GM19023 (cell line): ENCODE results near the gene RPL3.
A peak's percentile ranks its signal among the peaks of the same experiment; 100 is the strongest.
"Not testable (repeated sequence)": the region's sequence is repeated elsewhere in the genome, so short reads cannot be mapped to it uniquely, and the experiment has no call there.

ENCODE experiments used
- ATAC-seq: cut with Tn5 transposase; IDR thresholded peaks from one replicate; pipeline ENCODE4 v1.9.1; 2021; ENCODE audit warnings: mild to moderate bottlenecking, moderate library complexity; ENCODE audit not compliant: unreplicated experiment

RPL3 gene

GRCh38 chr22:39319284-39320022 is at the start of gene RPL3:
Gene RPL3 (minus strand): TSS chr22:39319623. CDS start chr22:39319597, 26 bp downstream.
- peak; percentile 80 for ATAC-seq

GRCh38 chr22:39369186-39369585 is 49.8 kb upstream of the RPL3 start:
- no peak for ATAC-seq

- ATAC-seq: no peak
These were observed 49.1 kb upstream of the RPL3 start for GRCh38 chr22:39368461-39368911.

- ATAC-seq: no peak
These were observed 47.6 kb upstream of the RPL3 start for GRCh38 chr22:39367035-39367434.

- ATAC-seq: no peak
These were observed 46.0 kb upstream of the RPL3 start for GRCh38 chr22:39365492-39365780.

- ATAC-seq: no peak
These were observed 45.5 kb upstream of the RPL3 start for GRCh38 chr22:39364714-39365491.

GRCh38 chr22:39363751-39364515 is 44.5 kb upstream of the RPL3 start:
- ATAC-seq: no peak

- no peak for ATAC-seq
These were observed 43.5 kb upstream of the RPL3 start for GRCh38 chr22:39362932-39363331.

- no peak for ATAC-seq
These were observed 42.8 kb upstream of the RPL3 start for GRCh38 chr22:39362271-39362670.

- no peak for ATAC-seq
These were observed 42.1 kb upstream of the RPL3 start for GRCh38 chr22:39361496-39361895.

GRCh38 chr22:39360674-39361413 is 41.4 kb upstream of the RPL3 start:
- no peak for ATAC-seq

GRCh38 chr22:39360242-39360641 is 40.8 kb upstream of the RPL3 start:
- no peak for ATAC-seq

- no peak for ATAC-seq
These were observed 40.3 kb upstream of the RPL3 start for GRCh38 chr22:39359659-39360195.

- ATAC-seq: not testable (repeated sequence)
These were observed 38.8 kb upstream of the RPL3 start for GRCh38 chr22:39358197-39358596.

GRCh38 chr22:39357110-39358108 is 38.0 kb upstream of the RPL3 start:
- ATAC-seq: not testable (repeated sequence)

GRCh38 chr22:39356464-39356863 is 37.0 kb upstream of the RPL3 start:
- ATAC-seq: no peak

- not testable (repeated sequence) for ATAC-seq
These were observed 36.4 kb upstream of the RPL3 start for GRCh38 chr22:39355805-39356204.

GRCh38 chr22:39355080-39355479 is 35.7 kb upstream of the RPL3 start:
- ATAC-seq: no peak

- ATAC-seq: no peak
These were observed 33.9 kb upstream of the RPL3 start for GRCh38 chr22:39353346-39353745.
